Measurements from ENCODE around the gene OOSP3.

GRCh38 chr11:59883597-59883996 lies 5.0 kb downstream of the OOSP3 start:
- TF ChIP-seq, protein P1, sequence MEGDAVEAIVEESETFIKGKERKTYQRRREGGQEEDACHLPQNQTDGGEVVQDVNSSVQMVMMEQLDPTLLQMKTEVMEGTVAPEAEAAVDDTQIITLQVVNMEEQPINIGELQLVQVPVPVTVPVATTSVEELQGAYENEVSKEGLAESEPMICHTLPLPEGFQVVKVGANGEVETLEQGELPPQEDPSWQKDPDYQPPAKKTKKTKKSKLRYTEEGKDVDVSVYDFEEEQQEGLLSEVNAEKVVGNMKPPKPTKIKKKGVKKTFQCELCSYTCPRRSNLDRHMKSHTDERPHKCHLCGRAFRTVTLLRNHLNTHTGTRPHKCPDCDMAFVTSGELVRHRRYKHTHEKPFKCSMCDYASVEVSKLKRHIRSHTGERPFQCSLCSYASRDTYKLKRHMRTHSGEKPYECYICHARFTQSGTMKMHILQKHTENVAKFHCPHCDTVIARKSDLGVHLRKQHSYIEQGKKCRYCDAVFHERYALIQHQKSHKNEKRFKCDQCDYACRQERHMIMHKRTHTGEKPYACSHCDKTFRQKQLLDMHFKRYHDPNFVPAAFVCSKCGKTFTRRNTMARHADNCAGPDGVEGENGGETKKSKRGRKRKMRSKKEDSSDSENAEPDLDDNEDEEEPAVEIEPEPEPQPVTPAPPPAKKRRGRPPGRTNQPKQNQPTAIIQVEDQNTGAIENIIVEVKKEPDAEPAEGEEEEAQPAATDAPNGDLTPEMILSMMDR (optimal IDR thresholded peaks at IDR 0.05 in 1 of 3, IDR thresholded peaks at IDR 0.05 in 1 of 3, conservative IDR thresholded peaks at IDR 0.05 in 1 of 3; ENCODE audit: extremely low read depth in 1 of 3, insufficient read depth in 2 of 3, low read length in 3 of 3) = no peak
- TF ChIP-seq EZH2 (IDR thresholded peaks at IDR 0.05; ENCODE audit: low read length) = no peak
